ENCODE results near the gene CMTM4. TPM values are rescaled to one million over a fixed set of nuclear protein-coding genes. Genes with fewer than 3 reads are reported as not detected.

CMTM4 gene
- total and polyA plus RNA-seq, 2 of the 8 experiments (the other 6 are each of a cell fraction or from before 2014, with no cell fraction given) = 35.3 to 51.7 TPM

DNA sequence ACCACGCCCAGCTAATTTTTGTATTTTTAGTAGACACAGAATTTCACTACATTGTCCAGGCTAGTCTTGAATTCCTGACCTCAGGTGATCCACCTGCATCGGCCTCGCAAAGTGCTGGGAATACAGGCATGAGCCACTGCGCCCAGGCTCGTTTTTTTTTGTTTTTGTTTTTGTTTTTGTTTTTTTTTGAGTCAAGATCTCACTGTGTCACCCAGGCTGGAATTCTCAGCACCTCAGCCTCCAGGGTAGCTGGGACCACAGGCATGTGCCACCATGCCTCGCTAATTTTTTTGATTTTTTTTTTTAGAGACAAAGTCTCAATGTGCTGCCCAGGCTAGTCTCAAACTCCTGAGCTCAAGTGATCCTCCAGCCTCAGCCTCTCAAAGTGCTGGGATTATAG lies 17.5 kb upstream of the CMTM4 start (continued):
- TF ChIP-seq YY1 (IDR thresholded peaks at IDR 0.05; ENCODE audit: low read depth, low read length) (no peak), JUND (IDR thresholded peaks at IDR 0.05; ENCODE audit: low read length) (no peak), SAP30 (IDR thresholded peaks at IDR 0.05; ENCODE audit: insufficient read depth, insufficient replicate concordance, low read length) (no peak), TAF7 (optimal IDR thresholded peaks at IDR 0.05; ENCODE audit: borderline replicate concordance, low read depth, low read length) (no peak)

All from H1 (cell line).